Activated CD4-positive, alpha-beta T cell treated with anti-CD3 and anti-CD28 coated beads, Interleukin-2, amount 50 U/mL, for 1 hour (primary cell): ENCODE data around the gene BBS2.
"Not testable (repeated sequence)": the region's sequence is repeated elsewhere in the genome, so short reads cannot be mapped to it uniquely, and the experiment has no call there.

Source experiments
- DNase-seq: peaks from one replicate; pipeline ENCODE4 v3.0.0-alpha.2; 2020

The BBS2 gene

DNA sequence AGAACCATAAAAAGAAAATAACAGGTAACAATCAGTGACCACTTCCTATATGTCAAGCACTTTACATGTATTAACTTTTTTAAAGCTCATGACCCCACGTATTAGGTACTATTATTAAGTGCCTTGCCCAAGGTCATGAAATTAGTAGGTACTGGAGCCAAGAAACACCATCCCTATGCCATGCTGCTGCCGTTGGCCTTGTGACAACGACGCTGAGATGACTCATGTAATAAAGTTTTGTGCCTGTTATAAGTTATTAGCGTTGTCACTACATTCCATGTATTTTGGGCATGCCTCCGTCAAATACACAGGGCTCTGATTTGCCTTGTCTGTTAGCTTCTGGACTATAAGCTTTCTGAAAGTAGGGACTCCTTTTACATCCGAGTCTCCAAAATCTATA, 1.4 kb downstream of the BBS2 start:
- DNase-seq: no peak

DNA sequence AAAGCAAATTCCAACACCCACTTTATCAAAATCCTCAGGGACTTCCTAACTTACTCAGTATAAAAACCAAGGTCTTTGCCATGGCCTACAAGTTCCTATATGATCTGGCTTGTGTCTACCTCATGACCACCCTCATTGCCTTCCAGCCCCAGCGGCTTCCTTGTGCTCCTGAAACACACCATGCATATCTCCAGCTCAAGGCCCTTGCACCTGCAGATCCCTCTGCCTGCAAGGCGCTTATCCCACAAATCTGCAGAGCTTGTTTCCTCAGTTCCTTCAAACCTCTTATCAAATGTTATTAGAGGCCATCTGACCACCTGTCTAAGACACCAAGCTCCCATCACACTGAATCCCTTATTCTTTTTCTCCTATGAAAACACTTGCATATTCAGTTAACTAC, 2.6 kb downstream of the BBS2 start:
- DNase-seq: no peak

DNA sequence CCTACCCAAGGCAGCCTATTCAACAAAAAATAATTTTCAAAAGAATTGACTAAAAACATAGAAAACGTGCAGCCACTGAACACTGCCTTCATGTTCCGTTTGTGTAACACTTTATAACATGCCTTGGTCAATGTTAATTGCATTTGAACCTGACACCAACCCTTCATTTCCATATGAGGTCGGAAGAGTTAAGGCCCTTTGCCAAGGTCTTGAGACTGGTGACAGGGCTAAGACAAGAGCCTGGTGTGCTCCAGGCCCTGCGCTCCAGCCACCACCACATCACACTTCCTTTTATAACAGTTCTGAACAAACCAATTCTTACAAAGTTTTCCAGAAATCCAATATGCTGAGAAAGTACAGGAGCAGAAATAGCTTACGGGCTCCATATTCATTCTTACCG, 4.2 kb downstream of the BBS2 start:
- no peak for DNase-seq

DNA sequence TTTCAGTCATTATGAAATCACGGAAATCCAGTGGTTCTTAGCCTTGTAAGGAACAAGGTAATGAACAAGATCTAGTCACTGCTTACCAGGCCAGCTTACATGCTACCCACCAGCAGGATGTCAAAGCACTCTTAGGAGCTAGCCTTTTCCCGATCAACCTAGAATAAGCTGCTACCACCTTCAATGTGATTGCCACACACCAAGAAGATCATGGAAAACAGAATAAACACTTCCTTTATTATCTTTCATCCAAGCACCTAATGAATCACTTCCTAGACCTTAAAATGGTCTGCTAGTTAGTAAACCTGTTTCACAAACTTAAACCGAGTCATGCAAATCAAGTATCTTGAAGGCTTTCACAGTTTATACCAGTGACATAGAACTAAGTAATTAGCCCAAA, 5.0 kb downstream of the BBS2 start:
- DNase-seq: no peak

DNA sequence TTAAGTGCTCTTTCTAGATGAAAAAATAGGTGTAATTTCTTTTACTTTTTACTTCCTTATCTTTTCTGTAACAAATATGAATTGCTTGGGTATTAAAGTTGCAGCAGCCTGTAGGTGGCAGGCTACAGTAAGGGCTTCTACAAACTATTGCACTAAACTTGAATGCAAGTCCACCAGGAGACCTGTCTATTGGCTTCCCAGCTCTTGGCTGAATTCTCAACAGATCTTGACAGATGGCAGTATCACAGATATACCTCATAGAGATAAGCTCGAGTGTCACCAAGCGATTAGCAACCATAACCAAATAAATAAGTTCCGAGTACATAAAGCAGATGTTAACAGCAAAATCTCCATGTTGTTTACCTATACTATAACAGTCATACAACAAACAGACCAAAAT, 5.9 kb downstream of the BBS2 start:
- DNase-seq: peak; percentile 43

DNA sequence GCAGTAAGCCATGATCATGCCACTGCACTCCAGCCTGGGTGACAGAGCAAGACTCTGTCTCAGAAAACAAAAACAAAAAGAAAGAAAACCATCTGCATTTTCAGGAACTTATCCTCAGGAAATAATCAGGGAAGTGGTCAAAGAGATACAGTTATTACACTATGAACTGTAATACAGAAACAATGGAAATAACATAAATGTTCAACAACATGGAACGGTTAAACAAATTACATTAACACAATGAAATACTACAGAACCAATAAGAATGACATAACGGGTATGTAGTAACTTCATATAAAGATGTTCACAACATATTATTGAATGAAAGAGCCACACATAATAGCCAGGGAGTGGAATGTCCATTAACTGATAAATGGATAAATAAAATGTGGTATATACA, 6.7 kb downstream of the BBS2 start:
- DNase-seq: no peak

DNA sequence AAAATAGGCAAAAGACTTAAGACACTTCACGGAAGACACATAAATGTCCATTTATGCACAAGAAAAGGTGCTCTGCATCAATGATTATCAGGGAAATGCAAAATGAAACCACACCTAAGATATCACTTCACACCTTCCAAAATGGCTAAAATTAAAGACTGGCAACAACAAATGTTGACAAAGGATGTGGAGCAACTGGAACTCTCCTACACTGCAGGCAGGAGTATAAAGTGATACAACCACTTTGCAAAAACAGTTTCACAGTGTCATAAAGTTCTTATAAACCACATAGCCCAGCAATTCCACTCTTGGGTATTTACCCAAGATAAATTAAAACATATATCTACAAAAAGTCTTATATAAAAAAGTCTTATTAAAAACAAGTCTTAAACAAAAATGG, 7.8 kb downstream of the BBS2 start:
- no peak for DNase-seq

DNA sequence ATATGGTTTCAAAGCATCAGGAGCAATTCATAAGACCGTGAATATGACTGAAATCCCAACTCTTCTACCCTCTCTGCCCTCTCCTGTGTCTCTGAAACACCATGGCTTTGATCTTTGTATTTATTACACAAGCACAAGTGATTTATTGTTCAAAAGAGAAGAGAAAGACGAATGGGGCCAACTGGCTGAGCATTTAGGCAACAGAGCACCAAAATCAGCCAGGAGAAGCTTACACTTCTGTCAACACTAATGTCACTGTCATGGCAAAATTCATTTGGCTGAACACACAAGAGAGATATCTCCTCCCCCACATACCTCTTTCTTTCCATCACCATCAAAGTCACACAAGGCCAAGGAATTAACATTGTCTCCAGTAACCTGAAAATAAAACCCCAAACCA, 9.3 kb downstream of the BBS2 start:
- no peak for DNase-seq

DNA sequence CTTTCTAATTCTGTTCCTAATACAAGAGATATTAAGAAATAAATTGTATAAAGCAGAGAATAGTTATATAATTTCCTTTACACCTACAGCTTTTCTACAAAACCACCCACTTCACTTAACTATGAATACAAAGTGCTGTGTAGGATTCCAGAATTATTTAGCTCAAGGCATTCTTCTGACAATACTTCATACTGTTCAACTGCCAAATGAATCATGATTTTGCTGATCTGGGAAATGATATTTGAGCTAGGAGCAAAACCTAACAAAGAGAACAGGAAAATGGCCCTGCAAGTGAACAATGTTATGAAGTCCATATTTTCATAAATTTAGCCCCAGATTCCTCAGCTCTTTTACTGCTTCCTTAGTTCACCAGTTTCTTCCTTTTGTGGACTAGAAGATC, 12.9 kb downstream of the BBS2 start:
- no peak for DNase-seq

DNA sequence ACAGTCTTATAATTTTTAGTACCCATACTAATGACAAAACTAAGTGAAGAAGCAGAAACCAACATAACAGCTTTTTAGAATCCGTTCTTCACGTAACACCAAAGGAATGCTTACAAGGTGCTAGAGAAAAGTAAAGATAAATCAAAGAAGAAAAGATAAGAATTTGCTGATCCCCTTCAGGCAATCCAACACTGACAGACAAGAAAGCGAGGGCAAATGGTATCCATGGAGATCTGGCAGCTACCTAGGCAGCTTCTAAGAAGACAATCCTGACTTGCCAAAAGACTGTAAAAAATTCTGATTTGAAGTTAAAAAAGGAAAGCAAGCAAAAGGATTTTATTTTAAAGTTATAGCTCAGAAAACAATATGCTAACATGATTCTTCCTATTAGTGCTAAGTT, 14.6 kb downstream of the BBS2 start:
- no peak for DNase-seq

DNA sequence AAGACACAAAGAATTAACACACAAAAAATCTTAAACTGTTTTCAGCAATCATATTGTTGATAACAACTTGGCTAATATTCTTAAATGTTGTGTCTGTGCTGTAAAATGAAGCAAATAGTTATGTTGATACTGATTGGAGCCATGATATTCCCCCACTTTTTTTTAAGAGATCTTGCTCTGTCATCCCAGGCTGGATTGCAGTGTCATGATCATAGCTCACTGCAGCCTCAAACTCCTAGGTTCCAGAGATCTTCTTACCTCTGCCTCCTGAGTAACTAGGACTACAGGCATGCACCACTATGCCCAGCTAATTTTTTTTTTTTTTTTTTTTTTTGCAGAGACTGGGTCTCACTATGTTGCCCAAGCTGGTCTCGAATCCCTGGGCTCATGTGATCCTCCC, 26.0 kb downstream of the BBS2 start:
- DNase-seq: no peak

DNA sequence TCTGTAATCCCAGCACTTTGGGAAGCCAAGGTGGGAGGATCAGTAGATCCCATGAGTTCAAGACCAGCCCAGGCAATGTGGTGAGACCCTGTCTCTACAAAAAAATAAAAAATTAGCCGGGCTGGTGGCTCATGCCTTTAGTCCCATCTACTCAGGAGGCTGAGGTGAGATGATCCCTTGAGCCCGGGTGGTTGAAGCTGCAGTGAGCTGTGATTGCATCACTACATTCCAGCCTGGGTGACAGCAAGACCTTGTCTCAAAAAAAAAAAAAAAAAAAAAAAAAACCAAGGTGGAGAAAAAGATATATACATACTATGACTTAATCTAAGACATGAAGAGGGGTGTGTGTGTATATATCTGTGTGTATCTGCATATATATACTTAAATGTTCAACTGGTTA, 26.7 kb downstream of the BBS2 start:
- no peak for DNase-seq

DNA sequence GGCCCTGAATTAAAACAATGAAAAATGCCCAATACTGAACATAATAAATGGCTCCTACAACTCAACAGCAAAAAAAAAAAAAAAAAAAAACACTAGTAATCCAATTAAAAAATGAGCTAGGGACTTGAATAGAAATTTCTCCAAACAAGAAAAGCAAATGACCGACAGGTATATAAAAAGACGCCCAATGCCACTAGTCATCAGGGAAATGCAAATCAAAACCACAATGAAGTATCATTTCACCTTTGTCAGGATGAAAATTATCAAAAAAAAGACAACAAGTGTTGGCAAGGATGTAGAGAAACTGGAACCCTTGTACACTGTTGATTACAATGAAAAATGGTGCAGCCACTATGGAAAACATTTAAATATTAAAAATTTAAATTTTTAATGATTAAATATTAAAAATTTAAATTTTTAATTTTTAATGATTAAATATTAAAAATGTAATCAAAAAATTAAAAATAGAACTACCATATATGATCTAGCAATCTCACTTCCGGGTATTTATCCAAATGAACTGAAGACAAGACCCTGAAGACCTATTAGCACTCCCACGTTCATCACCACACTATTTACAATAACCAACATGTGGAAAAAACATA, 28.1 kb downstream of the BBS2 start:
- no peak for DNase-seq

DNA sequence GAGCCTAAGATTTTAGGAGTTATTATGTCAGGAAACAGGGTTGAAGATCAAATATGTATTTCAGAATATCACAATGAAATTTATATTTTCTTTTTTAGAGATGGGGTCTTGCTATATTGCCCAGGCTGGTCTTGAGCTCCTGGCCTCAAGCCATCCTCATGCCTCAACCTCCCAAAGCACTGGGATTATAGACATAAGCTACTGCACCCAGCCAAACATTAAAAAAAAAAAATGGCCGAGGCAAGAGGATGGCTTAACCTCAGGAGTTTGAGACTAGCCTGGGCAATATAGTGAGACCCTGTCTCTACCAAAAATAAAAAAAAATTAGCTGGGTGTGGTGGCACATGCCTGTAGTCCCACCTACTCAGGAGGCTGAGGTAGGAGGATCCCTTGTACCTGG, 31.0 kb downstream of the BBS2 start:
- DNase-seq: not testable (repeated sequence)

DNA sequence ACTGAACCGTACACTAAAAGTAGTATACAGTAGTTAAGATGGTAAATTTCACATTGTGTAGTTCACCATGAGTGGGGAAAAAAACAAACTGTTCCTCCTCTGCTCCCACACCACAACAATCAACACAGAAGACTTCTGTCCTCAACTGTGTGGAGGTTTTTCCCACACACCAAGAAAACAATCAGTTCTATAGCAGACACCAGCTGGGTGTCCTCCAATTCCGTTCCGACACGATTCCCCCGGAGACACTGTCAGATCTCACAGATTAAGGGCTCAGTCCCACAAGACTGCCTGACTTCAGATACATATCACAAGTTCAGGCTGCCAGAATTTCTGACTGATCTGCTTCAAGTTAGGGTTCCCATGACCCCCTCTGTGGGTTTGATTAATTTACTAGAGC, 31.8 kb downstream of the BBS2 start:
- no peak for DNase-seq

DNA sequence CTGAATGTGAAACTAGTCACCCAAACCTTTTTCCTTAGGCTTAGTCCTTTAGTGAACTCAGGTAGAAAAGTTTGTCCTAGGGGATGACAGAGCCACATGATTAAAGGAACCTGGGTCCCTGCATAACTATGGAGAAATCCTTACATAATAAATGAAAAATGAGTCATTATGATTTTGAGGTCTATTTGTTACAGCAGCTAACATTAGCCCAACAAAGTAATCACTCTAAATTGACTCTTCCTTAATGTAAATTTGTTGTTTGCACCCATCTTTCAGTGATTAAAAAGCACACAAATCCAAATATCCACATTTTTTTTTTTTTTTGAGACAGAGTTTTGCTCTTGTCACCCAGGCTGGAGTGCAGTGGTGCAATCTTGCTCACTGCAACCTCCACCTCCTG, 36.4 kb downstream of the BBS2 start:
- DNase-seq: no peak

DNA sequence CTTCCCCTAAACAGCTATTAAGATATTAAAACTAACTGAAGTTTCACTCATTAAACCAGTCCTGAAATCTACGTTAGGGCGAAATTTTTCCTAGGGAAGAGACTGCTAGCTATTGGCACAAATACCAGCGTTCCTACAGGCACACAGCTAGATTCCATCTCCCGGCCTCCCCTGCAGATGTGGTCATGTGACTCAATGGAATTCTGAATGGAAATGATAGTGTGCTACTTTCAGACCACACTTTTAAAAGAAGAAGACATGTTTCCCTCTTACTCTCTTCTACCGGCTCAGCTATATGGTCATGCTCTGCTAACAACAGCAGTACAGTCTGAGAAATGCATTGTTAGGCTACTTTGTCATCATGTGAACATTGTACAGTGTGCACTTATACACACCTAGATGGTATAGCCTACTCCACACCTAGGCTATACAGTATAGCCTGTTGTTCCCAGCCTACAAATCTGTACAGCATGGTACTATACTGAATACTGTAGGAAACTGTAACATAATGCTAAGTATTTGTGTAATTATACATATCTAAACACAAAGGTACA, 37.1 kb downstream of the BBS2 start:
- no peak for DNase-seq

DNA sequence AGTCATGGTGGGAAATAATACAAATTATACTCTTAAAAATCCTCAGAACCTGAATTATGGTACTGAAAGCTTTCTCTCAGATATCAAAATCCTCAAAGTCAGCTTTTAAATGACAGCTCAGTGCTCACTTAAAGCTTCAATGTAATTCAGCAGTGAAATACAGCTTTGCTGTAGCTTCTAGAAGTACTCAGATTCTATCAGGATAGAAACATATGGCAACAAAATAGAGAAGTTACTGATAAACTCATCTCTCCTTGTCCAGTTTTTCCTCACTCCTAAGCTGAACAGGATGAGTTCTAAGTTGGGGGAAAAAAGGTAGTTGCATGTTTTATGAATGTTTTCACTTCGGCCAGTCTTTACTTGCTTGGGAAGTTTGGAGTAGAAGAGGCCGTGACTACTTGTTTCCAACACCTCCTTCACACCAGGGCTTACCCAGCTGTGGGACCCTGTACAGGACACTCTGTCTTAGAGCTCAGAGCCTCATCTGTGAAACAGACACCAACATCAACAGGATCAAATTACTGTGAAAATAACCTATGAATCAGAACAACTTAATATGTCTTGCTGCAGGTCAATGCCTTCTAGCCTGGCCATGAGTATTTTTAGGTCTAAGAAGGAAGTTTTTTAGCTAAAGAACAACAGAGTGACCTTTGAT, 38.2 kb downstream of the BBS2 start:
- DNase-seq: no peak

DNA sequence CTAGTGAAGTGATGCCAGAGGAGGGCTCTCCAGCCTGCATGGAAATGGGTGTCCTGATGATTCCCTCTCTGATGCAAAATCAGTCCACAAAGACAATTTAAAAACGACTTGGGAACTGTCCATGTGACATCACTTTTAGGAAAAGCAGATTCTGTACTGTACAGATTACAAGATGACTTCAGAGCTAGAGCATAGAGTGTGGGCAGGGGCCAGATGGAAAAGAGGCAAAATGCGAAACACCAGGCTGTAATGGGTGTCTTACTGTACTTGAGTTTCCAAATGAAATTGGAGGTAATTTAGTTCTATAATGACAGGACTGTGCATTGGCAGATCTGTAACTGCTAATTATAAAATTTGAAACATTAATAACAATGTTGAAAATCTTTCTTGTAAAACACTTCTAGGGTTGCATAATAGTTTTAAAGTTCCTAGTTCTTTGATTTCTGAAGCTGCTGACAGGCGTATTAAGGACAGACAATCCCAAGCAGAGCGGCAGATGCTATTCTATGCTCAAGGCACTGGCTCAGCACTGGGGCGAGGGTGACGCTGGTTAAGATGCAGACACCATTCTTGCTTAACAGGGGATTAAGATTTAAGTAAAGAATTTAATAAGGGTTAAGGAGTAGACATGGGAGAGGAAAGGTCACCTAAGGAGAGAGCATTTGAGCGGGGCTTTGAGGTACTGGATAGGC, 38.9 kb downstream of the BBS2 start:
- DNase-seq: no peak

DNA sequence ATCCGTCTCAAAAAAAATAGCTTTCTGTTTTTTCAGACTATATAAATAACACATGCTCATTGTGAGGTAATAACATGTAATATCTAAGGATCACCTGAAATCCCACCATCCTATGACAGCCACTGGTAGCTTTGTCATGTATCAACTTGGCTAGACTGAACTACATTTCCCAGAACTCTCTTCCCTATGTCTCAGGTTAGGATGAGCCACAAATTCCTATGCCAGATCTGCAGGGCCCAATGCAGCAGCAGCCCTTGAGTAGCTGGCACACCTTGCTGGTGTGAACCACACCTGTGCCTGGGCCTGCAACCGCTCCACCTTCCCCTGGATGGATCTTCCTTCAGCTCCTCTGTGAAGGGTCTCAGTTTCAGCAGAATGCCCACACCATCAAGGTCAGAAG, 40.4 kb downstream of the BBS2 start:
- DNase-seq: no peak

DNA sequence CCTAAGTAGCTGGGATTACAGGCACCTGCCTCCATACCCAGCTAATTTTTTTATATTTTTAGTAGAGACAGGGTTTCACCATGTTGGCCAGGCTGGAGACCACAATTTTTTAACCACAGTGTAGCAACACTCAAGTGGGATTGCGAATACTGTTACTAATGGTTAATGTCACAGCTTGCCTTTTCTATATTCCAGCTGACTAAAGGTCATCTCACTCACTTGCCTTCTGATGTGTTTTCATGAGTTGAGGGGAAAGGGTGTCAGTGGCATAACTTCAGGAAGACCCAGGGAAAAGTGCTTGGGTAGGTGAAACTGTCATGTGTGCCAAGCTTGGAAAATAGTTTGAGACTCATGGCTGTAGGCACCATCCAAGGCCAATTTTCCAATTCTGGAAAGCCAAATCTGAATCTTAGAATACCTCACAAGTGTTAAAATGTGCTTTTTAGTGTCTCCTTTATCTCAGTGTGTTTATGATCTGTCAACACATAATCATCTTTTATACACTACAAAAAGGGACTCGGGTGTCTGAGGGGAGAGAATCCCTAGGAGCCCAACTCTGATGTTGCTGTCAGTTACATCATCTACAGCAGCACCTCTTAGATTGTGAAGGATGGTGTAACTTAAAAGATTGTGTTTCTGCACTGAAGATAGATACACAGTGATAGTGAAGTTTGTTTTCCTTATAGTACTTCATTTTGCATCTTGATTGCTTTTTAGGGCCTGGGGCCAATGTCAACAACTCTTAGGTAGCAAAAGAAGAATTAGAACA, 41.4 kb downstream of the BBS2 start:
- DNase-seq: no peak

DNA sequence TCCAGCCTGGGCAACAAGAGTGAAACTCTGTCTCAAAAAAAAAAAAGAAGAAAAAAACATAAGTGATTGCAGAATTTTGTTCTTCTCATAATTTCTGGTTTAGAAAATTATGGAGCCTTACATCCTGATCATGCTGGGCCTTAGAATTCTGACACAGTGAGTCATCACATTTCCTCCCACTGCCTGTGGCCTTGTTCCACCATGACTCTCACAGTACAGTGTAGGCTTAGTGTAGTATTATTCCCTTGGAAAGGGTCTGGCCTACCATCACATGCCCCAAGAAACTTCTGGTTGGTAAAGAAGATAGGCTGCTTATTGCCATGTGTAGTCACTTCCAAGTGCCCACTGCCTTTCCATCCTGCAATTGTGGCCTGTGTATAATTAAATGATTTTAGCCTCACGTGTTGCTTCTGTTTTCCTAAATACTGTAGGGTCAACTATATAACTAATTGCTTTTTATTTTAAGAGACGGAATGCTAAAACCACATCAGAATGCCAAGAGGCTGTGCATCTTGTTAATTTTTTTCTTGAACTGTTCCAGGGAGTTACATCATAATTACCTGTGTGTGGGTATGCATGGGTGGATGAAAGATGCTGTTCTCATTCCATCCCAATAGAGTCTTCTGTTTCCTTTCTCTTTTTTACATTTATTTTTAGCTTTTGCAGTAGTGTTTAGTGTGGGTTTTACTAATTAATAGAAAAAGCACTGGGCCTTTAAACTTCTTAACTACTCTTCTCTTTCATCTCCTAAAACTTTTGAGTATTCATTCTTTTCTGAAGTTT, 42.5 kb downstream of the BBS2 start:
- no peak for DNase-seq

DNA sequence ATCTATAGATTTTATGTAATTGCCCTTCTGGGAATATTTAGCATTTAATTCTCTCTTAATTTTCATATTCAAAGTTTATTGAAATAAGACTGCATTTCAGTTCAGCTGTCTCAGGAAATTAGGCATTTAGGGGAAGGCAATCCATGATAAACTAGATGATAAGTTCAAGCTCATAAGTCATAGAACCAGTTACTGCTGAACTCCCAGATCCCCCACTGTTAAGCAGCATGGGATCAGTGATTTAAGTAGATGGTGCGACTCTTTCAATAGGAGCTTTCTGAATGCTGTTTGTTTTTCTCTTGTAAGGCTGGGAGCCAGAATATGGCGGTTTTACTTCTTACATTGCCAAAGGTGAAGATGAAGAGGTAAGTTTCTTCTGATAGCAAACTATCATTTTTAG, 44.6 kb downstream of the BBS2 start:
- DNase-seq: no peak
